Osteoblast (primary cell): Measurements from ENCODE around the gene KANSL1. TPM values are rescaled to one million over a fixed set of nuclear protein-coding genes. Genes with fewer than 3 reads are reported as not detected.
A peak's percentile ranks its signal among the peaks of the same experiment; 100 is the strongest.

ENCODE experiments used
- DNase-seq: peaks from one replicate; pipeline ENCODE4 v3.0.0; 2011; ENCODE audit warnings: low spot score, mixed read lengths; ENCODE audit not compliant: insufficient read length; ENCODE audit errors: missing footprints
- H2AFZ ChIP-seq: 2 replicates; pipeline ENCODE4 v1.6.0; 2011; ENCODE audit warnings: mild to moderate bottlenecking, low read length
- H3K27ac ChIP-seq: 2 replicates; pipeline ENCODE4 v1.5.1; 2011; ENCODE audit warnings: mild to moderate bottlenecking, low read depth, low read length, moderate library complexity
- H3K27me3 ChIP-seq: 2 replicates; pipeline ENCODE4 v1.6.0; 2012; ENCODE audit warnings: mild to moderate bottlenecking, control low read depth, inconsistent platforms, low read length, moderate library complexity; ENCODE audit not compliant: insufficient read depth
- H3K36me3 ChIP-seq: 2 replicates; pipeline ENCODE4 v1.5.1; 2011; ENCODE audit warnings: mild to moderate bottlenecking, low read length, control low read depth, moderate library complexity; ENCODE audit not compliant: insufficient read depth
- H3K4me1 ChIP-seq: 2 replicates; pipeline ENCODE4 v1.5.1; 2011; ENCODE audit warnings: mild to moderate bottlenecking, low read length, control low read depth, moderate library complexity; ENCODE audit not compliant: insufficient read depth
- H3K4me2 ChIP-seq: 2 replicates; pipeline ENCODE4 v1.6.0; 2011; ENCODE audit warnings: mild to moderate bottlenecking, low read length; ENCODE audit not compliant: insufficient read depth
- H3K4me3 ChIP-seq: fragments of 200-600 bp; sonication (generic); 3 replicates; pipeline ENCODE4 v1.5.1; 2012; ENCODE audit warnings: mild to moderate bottlenecking, low read length, inconsistent platforms; ENCODE audit not compliant: insufficient read depth
- H3K79me2 ChIP-seq: 2 replicates; pipeline ENCODE4 v1.6.0; 2012; ENCODE audit warnings: mild to moderate bottlenecking, low read length, control low read depth, inconsistent platforms; ENCODE audit not compliant: insufficient read depth
- H3K9me3 ChIP-seq: 2 replicates; pipeline ENCODE4 v1.5.1; 2011; ENCODE audit warnings: low read depth, low read length, control low read depth
- H4K20me1 ChIP-seq: 2 replicates; pipeline ENCODE4 v1.6.0; 2012; ENCODE audit warnings: mild to moderate bottlenecking, low read length, control low read depth; ENCODE audit not compliant: insufficient read depth
- CTCF ChIP-seq: IDR thresholded peaks from 2 replicates; pipeline ENCODE4 v1.5.1; 2011; ENCODE audit warnings: mild to moderate bottlenecking, low read depth, low read length, moderate library complexity; ENCODE audit errors: extremely low read depth
- total RNA-seq: library from RNA; depleted of rRNA; stranded (reverse); fragments of >200 nt; gene quantifications from 2 replicates; pipeline ENCODE4 v1.2.3, GENCODE V29; 2012

The KANSL1 gene
- total RNA-seq, 1 donor = 151 TPM

GRCh38 chr17:46060461-46060860 is 132.8 kb downstream of the KANSL1 start:
- Histone ChIP-seq H3K27ac (no peak overlapping the region), H3K4me2 (no peak overlapping the region), H3K36me3 (peaks cover 6% of the 10 kb centered on the region), H3K9me3 (no peaks in the 10 kb centered on the region), H3K27me3 (no peaks in the 10 kb centered on the region), H2AFZ (no peak overlapping the region), H4K20me1 (peaks cover 30% of the 10 kb centered on the region), H3K79me2 (peaks cover 50% of the 10 kb centered on the region), H3K4me3 (no peak overlapping the region), H3K4me1 (peaks cover 24% of the 10 kb centered on the region)
- DNase-seq = no peak
- TF ChIP-seq CTCF = no peak

GRCh38 chr17:46059486-46059885 is 133.7 kb downstream of the KANSL1 start:
- H3K4me3 ChIP-seq = no peak overlapping the region
- no peak for TF ChIP-seq CTCF
- peaks cover 24% of the 10 kb centered on the region for H3K4me1 ChIP-seq
- no peaks in the 10 kb centered on the region for H3K9me3 ChIP-seq
- no peak overlapping the region for H2AFZ ChIP-seq
- H3K27me3 ChIP-seq = no peaks in the 10 kb centered on the region
- no peak overlapping the region for H3K4me2 ChIP-seq
- peaks cover 47% of the 10 kb centered on the region for H3K79me2 ChIP-seq
- peaks cover 6% of the 10 kb centered on the region for H3K36me3 ChIP-seq
- DNase-seq = no peak
- H3K27ac ChIP-seq = no peak overlapping the region
- H4K20me1 ChIP-seq = peaks cover 30% of the 10 kb centered on the region

- H4K20me1 ChIP-seq = peaks cover 30% of the 10 kb centered on the region
- H3K9me3 ChIP-seq = no peaks in the 10 kb centered on the region
- peaks cover 6% of the 10 kb centered on the region for H3K36me3 ChIP-seq
- peaks cover 44% of the 10 kb centered on the region for H3K79me2 ChIP-seq
- peaks cover 21% of the 10 kb centered on the region for H3K4me1 ChIP-seq
- H2AFZ ChIP-seq = no peak overlapping the region
- no peak overlapping the region for H3K27ac ChIP-seq
- no peak overlapping the region for H3K4me2 ChIP-seq
- no peak overlapping the region for H3K4me3 ChIP-seq
- TF ChIP-seq CTCF = no peak
- no peak for DNase-seq
- H3K27me3 ChIP-seq = no peaks in the 10 kb centered on the region
These were observed 135.9 kb downstream of the KANSL1 start for GRCh38 chr17:46057366-46057765.

- H3K4me3 ChIP-seq = no peak overlapping the region
These were observed 136.4 kb downstream of the KANSL1 start for GRCh38 chr17:46056800-46057304.

More at GRCh38 chr17:46056800-46057304, 136.4 kb downstream of the KANSL1 start:
- Histone ChIP-seq H2AFZ (no peak overlapping the region), H3K27me3 (no peaks in the 10 kb centered on the region), H3K4me1 (peaks cover 24% of the 10 kb centered on the region), H4K20me1 (peaks cover 32% of the 10 kb centered on the region), H3K79me2 (peaks cover 48% of the 10 kb centered on the region), H3K4me2 (no peak overlapping the region), H3K36me3 (peaks cover 6% of the 10 kb centered on the region), H3K27ac (peak overlapping the region; percentile 48), H3K9me3 (no peaks in the 10 kb centered on the region)
- no peak for DNase-seq
- TF ChIP-seq CTCF = no peak
